NOMO-1 treated with DMSO at 0.1 percent for 48 hours (cell line): ENCODE data around the gene ITPKB.

Experiments used
- DNase-seq: peaks from one replicate; lab custom pipeline; 2025; ENCODE audit not compliant: unreplicated experiment; lab: John Stamatoyannopoulos, UW

The ITPKB gene

DNA sequence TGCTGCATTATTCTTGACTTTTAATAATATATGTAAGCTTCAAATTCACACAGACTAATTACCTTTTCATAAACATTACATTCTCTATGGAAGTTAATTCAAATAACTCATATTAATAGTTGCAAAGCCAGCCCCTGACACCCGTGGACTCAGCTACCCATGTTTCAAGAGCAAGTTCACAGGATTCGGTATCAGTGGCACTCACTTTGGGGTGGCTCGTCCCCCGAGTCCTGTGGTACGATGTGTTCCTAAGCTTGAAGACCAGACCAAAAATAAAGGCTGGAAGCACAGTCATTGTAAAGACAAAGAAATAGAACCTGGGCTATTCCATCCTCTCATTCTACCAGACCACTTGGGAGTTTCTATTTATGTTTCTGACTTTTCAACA is 70.9 kb downstream of the ITPKB start:
- no peak for DNase-seq

- peak; percentile 1 for DNase-seq
Measured at GRCh38 chr1:226666692-226667091, 72.4 kb downstream of the ITPKB start.

DNA sequence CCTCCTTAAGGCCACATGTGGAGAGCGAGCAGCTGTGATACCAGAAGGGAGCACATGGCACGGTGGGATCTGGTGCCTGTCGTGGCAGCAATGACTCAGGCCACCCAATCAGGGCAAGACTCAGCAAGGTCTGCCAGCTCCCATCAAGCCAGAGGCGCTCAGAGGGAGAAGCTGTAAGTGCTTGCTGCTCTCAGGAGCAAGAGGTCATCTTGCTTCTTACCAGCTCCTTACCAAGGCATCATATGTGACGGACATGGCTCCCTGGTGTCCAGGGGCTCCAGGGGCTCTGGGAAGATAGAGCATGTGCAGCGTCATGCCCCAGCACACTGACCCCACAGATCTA is 72.9 kb downstream of the ITPKB start:
- no peak for DNase-seq

- DNase-seq = no peak
Measured at GRCh38 chr1:226665505-226666163, 73.4 kb downstream of the ITPKB start.

DNA sequence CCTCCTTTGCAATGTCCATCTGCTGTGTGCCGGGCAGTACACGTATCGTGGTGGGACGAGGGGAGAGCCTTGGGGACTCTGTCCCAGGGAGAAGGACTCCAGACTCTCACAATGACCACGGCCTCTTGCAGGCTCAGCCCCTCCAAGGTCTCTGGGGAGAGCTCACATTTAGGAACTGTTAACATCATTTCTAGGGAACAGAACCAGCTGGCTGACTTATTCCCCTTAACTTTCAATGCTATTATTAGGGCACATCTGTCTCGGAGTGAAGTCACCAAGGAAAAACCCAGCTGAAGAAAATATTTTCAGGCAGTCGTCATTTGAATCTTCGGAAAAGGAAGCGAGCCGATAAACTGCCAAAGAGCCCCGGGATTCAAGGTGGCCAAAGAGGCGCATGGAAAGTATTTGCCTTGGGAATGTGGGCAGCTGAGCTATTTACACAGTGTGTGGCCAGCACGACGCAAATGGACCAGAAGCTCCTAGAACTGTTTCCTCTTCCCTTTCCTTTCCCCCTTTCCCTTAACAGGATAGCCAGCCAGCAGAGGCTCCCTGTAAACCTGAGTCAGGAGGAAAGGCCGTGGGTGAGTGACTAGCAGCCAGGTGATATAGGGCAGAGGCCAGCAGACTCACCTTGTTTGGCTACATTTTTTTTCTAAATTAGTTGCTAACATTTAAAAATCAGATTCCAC is 74.5 kb downstream of the ITPKB start:
- no peak for DNase-seq

GRCh38 chr1:226663327-226663704 is 75.8 kb downstream of the ITPKB start:
- DNase-seq = no peak

DNA sequence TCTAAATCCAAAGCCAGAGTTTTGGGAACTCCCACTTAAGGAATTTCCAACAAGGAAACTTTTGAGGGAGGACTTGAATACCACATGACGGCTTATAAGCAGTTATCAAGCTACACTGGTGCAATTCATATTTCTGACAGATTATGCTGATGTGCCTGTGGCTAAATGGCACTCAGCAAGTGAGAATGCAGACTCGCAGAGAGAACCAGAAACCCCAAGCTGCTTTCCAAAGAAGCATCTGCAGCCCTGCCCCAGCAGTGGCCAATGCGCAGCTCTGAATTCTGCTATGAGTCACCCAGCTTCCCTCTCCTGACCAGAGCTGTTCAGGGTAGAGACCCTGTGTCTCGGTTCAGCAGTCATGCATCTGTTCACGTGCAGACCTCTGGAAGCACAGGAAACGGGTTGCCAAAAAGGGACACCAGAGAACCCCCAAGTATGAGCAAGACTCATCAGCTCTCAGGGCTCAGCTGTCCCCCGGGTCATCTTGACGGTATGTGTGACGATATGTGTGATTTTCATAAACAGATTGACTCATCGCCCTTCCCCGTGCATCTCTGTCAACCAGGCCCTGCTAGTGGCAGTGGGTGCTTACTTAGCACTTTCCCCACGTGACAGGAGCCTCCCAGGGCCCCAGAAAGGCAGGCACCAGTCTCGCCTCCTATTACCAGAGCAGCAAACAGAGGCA is 76.3 kb downstream of the ITPKB start:
- DNase-seq = peak; percentile 86

DNA sequence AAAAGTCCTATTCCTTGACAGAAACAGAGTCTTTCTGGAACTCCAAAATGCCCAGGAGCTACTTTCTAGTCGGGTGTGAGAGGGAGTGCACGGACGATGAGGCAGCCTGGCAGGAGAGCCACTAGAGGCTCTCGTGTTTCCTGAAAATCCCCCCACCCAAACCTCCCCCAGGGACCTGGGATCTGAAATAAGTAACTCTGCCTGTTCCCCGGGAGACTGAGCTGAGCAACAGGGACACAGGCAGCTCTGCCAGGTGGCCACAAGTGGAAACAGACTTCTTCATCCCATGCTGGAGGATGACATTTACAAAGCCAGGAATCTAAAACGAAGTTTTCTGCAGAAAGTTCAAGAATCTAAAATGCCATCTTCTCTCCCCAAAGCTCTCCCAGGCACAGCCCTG is 77.1 kb downstream of the ITPKB start:
- no peak for DNase-seq

- no peak for DNase-seq
Measured at GRCh38 chr1:226661271-226661670, 77.8 kb downstream of the ITPKB start.

- peak; percentile 27 for DNase-seq
Measured at GRCh38 chr1:226660410-226661182, 78.5 kb downstream of the ITPKB start.

GRCh38 chr1:226659641-226660040 is 79.4 kb downstream of the ITPKB start:
- DNase-seq = no peak

GRCh38 chr1:226659136-226659535 is 79.9 kb downstream of the ITPKB start:
- DNase-seq = no peak

GRCh38 chr1:226658546-226659125 is 80.4 kb downstream of the ITPKB start:
- no peak for DNase-seq

GRCh38 chr1:226657895-226658545 is 81.1 kb downstream of the ITPKB start:
- no peak for DNase-seq

GRCh38 chr1:226656601-226657277 is 82.3 kb downstream of the ITPKB start:
- no peak for DNase-seq

DNA sequence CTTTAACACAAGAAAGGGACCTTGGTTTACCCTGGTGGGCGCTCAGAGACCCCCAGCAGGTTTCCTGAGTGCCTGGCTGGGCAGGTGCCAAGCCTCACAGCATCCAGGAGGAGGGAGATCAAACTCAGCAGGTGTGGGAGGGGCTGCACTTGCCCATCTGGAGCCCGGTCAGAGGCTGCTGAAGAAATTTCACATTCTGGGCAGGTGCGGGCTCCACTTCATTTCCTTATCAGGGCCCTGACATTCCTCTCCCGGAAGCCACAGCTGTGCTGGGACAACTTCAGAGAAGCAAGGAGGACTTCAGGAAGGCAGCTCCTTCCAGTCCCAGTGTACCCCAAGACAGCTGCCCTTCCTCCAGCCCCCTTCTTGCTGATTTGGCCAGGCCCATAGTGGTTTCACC is 82.9 kb downstream of the ITPKB start:
- no peak for DNase-seq

- peak; percentile 30 for DNase-seq
Measured at GRCh38 chr1:226655251-226656163, 83.6 kb downstream of the ITPKB start.

GRCh38 chr1:226654668-226655055 is 84.4 kb downstream of the ITPKB start:
- DNase-seq = no peak

DNA sequence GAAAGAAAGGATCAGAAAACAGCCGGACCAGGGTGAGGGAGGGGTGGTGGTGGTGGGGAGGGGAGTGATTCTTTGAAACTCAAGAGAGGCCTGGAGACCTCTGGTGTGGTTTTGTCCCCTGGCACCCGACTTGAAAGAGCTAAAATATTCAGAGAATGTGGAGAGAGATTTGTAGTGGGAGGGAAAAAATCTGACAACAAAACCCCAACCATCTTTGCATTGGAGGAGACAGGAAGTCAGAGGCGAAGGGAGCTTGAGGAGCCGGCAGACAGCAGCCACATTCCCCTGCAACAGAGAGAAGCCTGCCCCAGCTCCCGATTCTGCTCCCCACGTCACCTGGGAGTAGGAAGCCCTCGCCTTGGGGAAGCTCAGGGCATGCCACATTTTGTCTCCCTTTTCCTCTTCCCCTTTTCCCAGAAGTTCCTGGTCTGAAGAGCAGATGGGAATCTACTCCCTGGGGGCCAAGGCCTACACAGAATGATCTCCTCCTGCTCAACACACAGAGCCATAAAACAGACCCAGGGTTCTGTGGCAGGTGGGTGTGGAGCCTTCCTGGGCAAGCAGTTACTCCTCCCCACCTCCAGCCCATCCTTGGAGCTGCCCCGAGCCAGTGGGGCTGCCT is 84.9 kb downstream of the ITPKB start:
- no peak for DNase-seq
